ENCODE measurements around the gene RUNX3.

The RUNX3 gene

GRCh38 chr1:24914226-24915069 lies 15.6 kb downstream of the RUNX3 start:
- H3K9me3 Mint-ChIP-seq = no peaks in the 10 kb centered on the region
- H3K4me3 Mint-ChIP-seq = no peak overlapping the region
- no peaks in the 10 kb centered on the region for H3K36me3 Mint-ChIP-seq (ENCODE audit: low read depth)
- H3K27ac Mint-ChIP-seq = peak overlapping the region; percentile 10 to 85 (median 65)
- peaks cover 26% of the 10 kb centered on the region for H3K4me1 Mint-ChIP-seq
- H3K27me3 Mint-ChIP-seq (ENCODE audit: low read depth) = peaks cover 50% of the 10 kb centered on the region
- TF ChIP-seq CTCF (IDR thresholded peaks at IDR 0.05; ENCODE audit: unreplicated experiment in 3 of 3) = no peak

- H3K27me3 Mint-ChIP-seq (ENCODE audit: low read depth) = peaks cover 45% of the 10 kb centered on the region
- H3K9me3 Mint-ChIP-seq = no peaks in the 10 kb centered on the region
- no peak overlapping the region for H3K4me3 Mint-ChIP-seq
- H3K4me1 Mint-ChIP-seq = peaks cover 24% of the 10 kb centered on the region
- peak overlapping the region in 1 of 3 experiments; percentile 85 for H3K27ac Mint-ChIP-seq
- TF ChIP-seq CTCF (IDR thresholded peaks at IDR 0.05; ENCODE audit: unreplicated experiment in 3 of 3) = no peak
- H3K36me3 Mint-ChIP-seq (ENCODE audit: low read depth) = no peaks in the 10 kb centered on the region
These were observed 16.4 kb downstream of the RUNX3 start for GRCh38 chr1:24913616-24914225.

- TF ChIP-seq CTCF (IDR thresholded peaks at IDR 0.05; ENCODE audit: unreplicated experiment in 3 of 3) = no peak
- Mint-ChIP-seq H3K27ac (no peak overlapping the region), H3K9me3 (no peaks in the 10 kb centered on the region), H3K4me1 (peaks cover 22% of the 10 kb centered on the region), H3K36me3 (ENCODE audit: low read depth) (no peaks in the 10 kb centered on the region), H3K27me3 (ENCODE audit: low read depth) (peaks cover 45% of the 10 kb centered on the region), H3K4me3 (no peak overlapping the region)
These were observed 16.8 kb downstream of the RUNX3 start for GRCh38 chr1:24913274-24913604.

- H3K27ac Mint-ChIP-seq = peak overlapping the region in 1 of 3 experiments; percentile 1
- no peak for TF ChIP-seq CTCF (IDR thresholded peaks at IDR 0.05; ENCODE audit: unreplicated experiment in 3 of 3)
- peaks cover 50% of the 10 kb centered on the region for H3K27me3 Mint-ChIP-seq (ENCODE audit: low read depth)
- peaks cover 5% of the 10 kb centered on the region for H3K9me3 Mint-ChIP-seq
- peaks cover 5% of the 10 kb centered on the region for H3K36me3 Mint-ChIP-seq (ENCODE audit: low read depth)
- no peak overlapping the region for H3K4me3 Mint-ChIP-seq
- peaks cover 22% of the 10 kb centered on the region for H3K4me1 Mint-ChIP-seq
These were observed 17.5 kb downstream of the RUNX3 start for GRCh38 chr1:24912376-24913273.

- peaks cover 22% of the 10 kb centered on the region for H3K4me1 Mint-ChIP-seq
- TF ChIP-seq CTCF (IDR thresholded peaks at IDR 0.05; ENCODE audit: unreplicated experiment in 3 of 3) = no peak
- H3K36me3 Mint-ChIP-seq (ENCODE audit: low read depth) = peaks cover 7% of the 10 kb centered on the region
- H3K27me3 Mint-ChIP-seq (ENCODE audit: low read depth) = peaks cover 46% of the 10 kb centered on the region
- H3K9me3 Mint-ChIP-seq = peaks cover 8% of the 10 kb centered on the region
- H3K4me3 Mint-ChIP-seq = no peak overlapping the region
- H3K27ac Mint-ChIP-seq = no peak overlapping the region
These were observed 18.4 kb downstream of the RUNX3 start for GRCh38 chr1:24911651-24912155.
